ENCODE measurements around the gene AGPAT3. TPM values are rescaled to one million over a fixed set of nuclear protein-coding genes. Genes with fewer than 3 reads are reported as not detected.
"Not testable (repeated sequence)": the region's sequence is repeated elsewhere in the genome, so short reads cannot be mapped to it uniquely, and the experiment has no call there.

AGPAT3 gene
- total RNA-seq, 1 donor from 2014 or later = 25.8 TPM

GRCh38 chr21:43834146-43834905 is 30.7 kb upstream of the AGPAT3 start:
- no peak for DNase-seq (ENCODE audit: low read depth)

GRCh38 chr21:43835050-43835449 is 30.0 kb upstream of the AGPAT3 start:
- DNase-seq (ENCODE audit: low read depth) = no peak

GRCh38 chr21:43835861-43836260 is 29.2 kb upstream of the AGPAT3 start:
- no peak for DNase-seq (ENCODE audit: low read depth)

- DNase-seq (ENCODE audit: low read depth) = no peak
Observed at GRCh38 chr21:43836616-43837015, 28.4 kb upstream of the AGPAT3 start.

- no peak for DNase-seq (ENCODE audit: low read depth)
Observed at GRCh38 chr21:43840259-43840658, 24.8 kb upstream of the AGPAT3 start.

GRCh38 chr21:43842742-43843141 is 22.3 kb upstream of the AGPAT3 start:
- DNase-seq (ENCODE audit: low read depth) = no peak

GRCh38 chr21:43844906-43845305 is 20.1 kb upstream of the AGPAT3 start:
- DNase-seq (ENCODE audit: low read depth) = not testable (repeated sequence)

GRCh38 chr21:43845386-43845785 is 19.6 kb upstream of the AGPAT3 start:
- no peak for DNase-seq (ENCODE audit: low read depth)

- no peak for DNase-seq (ENCODE audit: low read depth)
Observed at GRCh38 chr21:43846430-43846829, 18.6 kb upstream of the AGPAT3 start.

GRCh38 chr21:43847301-43847700 is 17.7 kb upstream of the AGPAT3 start:
- no peak for DNase-seq (ENCODE audit: low read depth)

GRCh38 chr21:43848771-43849170 is 16.3 kb upstream of the AGPAT3 start:
- no peak for DNase-seq (ENCODE audit: low read depth)

- no peak for DNase-seq (ENCODE audit: low read depth)
Observed at GRCh38 chr21:43849532-43850299, 15.3 kb upstream of the AGPAT3 start.

GRCh38 chr21:43850728-43851295 is 14.2 kb upstream of the AGPAT3 start:
- no peak for DNase-seq (ENCODE audit: low read depth)

GRCh38 chr21:43851593-43851992 is 13.4 kb upstream of the AGPAT3 start:
- DNase-seq (ENCODE audit: low read depth) = no peak

- no peak for DNase-seq (ENCODE audit: low read depth)
Observed at GRCh38 chr21:43853851-43854772, 10.9 kb upstream of the AGPAT3 start.

- DNase-seq (ENCODE audit: low read depth) = no peak
Observed at GRCh38 chr21:43854773-43855633, 10.0 kb upstream of the AGPAT3 start.

GRCh38 chr21:43855955-43856354 is 9.1 kb upstream of the AGPAT3 start:
- no peak for DNase-seq (ENCODE audit: low read depth)

GRCh38 chr21:43858806-43859648 is 6.0 kb upstream of the AGPAT3 start:
- DNase-seq (ENCODE audit: low read depth) = no peak

GRCh38 chr21:43859747-43860214 is 5.2 kb upstream of the AGPAT3 start:
- DNase-seq (ENCODE audit: low read depth) = no peak
